ENCODE results near the gene UBAC2. TPM values are rescaled to one million over a fixed set of nuclear protein-coding genes. Genes with fewer than 3 reads are reported as not detected.
A peak's percentile ranks its signal among the peaks of the same experiment; 100 is the strongest.

UBAC2 gene
- total and polyA plus RNA-seq, 10 donors, result 49.3 to 82.1 (median 66.2) TPM

- Histone ChIP-seq H3K36me3 (no peaks in the 10 kb centered on the region), H3K27me3 (replicated peaks in 1 of 7) (no peaks in the 10 kb centered on the region), H3K9me3 (no peaks in the 10 kb centered on the region), H3K4me1 (no peaks in the 10 kb centered on the region), H3K27ac (no peak overlapping the region), H3K4me3 (no peak overlapping the region)
- WGBS, 5 donors, result 87 to 94% (median 88%) methylated on average over 8 of the region's 8 CpGs
- DNase-seq, result no peak
- TF ChIP-seq POLR2A (IDR thresholded peaks at IDR 0.05) (no peak), POLR2AphosphoS5 (IDR thresholded peaks at IDR 0.05) (no peak)
- TF ChIP-seq, protein P1, sequence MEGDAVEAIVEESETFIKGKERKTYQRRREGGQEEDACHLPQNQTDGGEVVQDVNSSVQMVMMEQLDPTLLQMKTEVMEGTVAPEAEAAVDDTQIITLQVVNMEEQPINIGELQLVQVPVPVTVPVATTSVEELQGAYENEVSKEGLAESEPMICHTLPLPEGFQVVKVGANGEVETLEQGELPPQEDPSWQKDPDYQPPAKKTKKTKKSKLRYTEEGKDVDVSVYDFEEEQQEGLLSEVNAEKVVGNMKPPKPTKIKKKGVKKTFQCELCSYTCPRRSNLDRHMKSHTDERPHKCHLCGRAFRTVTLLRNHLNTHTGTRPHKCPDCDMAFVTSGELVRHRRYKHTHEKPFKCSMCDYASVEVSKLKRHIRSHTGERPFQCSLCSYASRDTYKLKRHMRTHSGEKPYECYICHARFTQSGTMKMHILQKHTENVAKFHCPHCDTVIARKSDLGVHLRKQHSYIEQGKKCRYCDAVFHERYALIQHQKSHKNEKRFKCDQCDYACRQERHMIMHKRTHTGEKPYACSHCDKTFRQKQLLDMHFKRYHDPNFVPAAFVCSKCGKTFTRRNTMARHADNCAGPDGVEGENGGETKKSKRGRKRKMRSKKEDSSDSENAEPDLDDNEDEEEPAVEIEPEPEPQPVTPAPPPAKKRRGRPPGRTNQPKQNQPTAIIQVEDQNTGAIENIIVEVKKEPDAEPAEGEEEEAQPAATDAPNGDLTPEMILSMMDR (IDR thresholded peaks at IDR 0.05 in 8 of 11, conservative IDR thresholded peaks at IDR 0.05 in 3 of 11), result no peak
- intact Hi-C loops (cut with DNase I; ENCODE audit: low total_unique reads), result no loop called here
These were observed 198.9 kb downstream of the UBAC2 start for GRCh38 chr13:99399623-99399974.

- intact Hi-C loops (cut with DNase I; ENCODE audit: low total_unique reads), result no loop called here
- Histone ChIP-seq H3K27me3 (replicated peaks in 1 of 7) (no peaks in the 10 kb centered on the region), H3K27ac (no peak overlapping the region), H3K9me3 (no peaks in the 10 kb centered on the region), H3K4me3 (no peak overlapping the region), H3K4me1 (peaks cover 0 to 24% (median 10%) of the 10 kb centered on the region in 6 donors), H3K36me3 (no peaks in the 10 kb centered on the region)
- TF ChIP-seq, protein P1 (IDR thresholded peaks at IDR 0.05 in 8 of 11, conservative IDR thresholded peaks at IDR 0.05 in 3 of 11), result no peak
- TF ChIP-seq POLR2A (IDR thresholded peaks at IDR 0.05) (no peak), POLR2AphosphoS5 (IDR thresholded peaks at IDR 0.05) (no peak)
- DNase-seq, result no peak
- 70 to 89% (median 84%) methylated on average over 5 of the region's 5 CpGs for WGBS, 5 donors
These were observed 202.9 kb downstream of the UBAC2 start for GRCh38 chr13:99403458-99403971.

GRCh38 chr13:99404005-99404755 lies 203.5 kb downstream of the UBAC2 start:
- TF ChIP-seq POLR2AphosphoS5 (IDR thresholded peaks at IDR 0.05), result no peak
- TF ChIP-seq POLR2A (IDR thresholded peaks at IDR 0.05), result no peak
- TF ChIP-seq, protein P1 (IDR thresholded peaks at IDR 0.05 in 8 of 11, conservative IDR thresholded peaks at IDR 0.05 in 3 of 11), result no peak
- peak; percentile 11 for DNase-seq

GRCh38 chr13:99405966-99406365 lies 205.3 kb downstream of the UBAC2 start:
- DNase-seq, result no peak
- no peaks in the 10 kb centered on the region for H3K27me3 ChIP-seq (replicated peaks in 1 of 7)
- 85 to 93% (median 87%) methylated on average over 15 of the region's 15 CpGs for WGBS, 5 donors
- H3K9me3 ChIP-seq, result no peaks in the 10 kb centered on the region
- H3K4me1 ChIP-seq, result peaks cover 0 to 28% (median 10%) of the 10 kb centered on the region in 6 donors
- peak overlapping the region in 4 of 8 donors; percentile 38 to 71 (median 60) for H3K27ac ChIP-seq
- no peaks in the 10 kb centered on the region for H3K36me3 ChIP-seq
- TF ChIP-seq POLR2A (IDR thresholded peaks at IDR 0.05), result no peak
- TF ChIP-seq, protein P1 (IDR thresholded peaks at IDR 0.05 in 8 of 11, conservative IDR thresholded peaks at IDR 0.05 in 3 of 11), result no peak
- no peak for TF ChIP-seq POLR2AphosphoS5 (IDR thresholded peaks at IDR 0.05)
- no peak overlapping the region for H3K4me3 ChIP-seq
- intact Hi-C loops (cut with DNase I; ENCODE audit: low total_unique reads), result no loop called here

More at GRCh38 chr13:99404005-99404755, 203.5 kb downstream of the UBAC2 start:
- intact Hi-C loops (cut with DNase I; ENCODE audit: low total_unique reads), result no loop called here
- no peaks in the 10 kb centered on the region for H3K36me3 ChIP-seq
- peaks cover 0 to 24% (median 10%) of the 10 kb centered on the region in 6 donors for H3K4me1 ChIP-seq
- H3K27ac ChIP-seq, result no peak overlapping the region
- no peaks in the 10 kb centered on the region for H3K9me3 ChIP-seq
- WGBS, 5 donors, result 80 to 87% (median 85%) methylated on average over 24 of the region's 24 CpGs
- no peaks in the 10 kb centered on the region for H3K27me3 ChIP-seq (replicated peaks in 1 of 7)
- no peak overlapping the region for H3K4me3 ChIP-seq

Measured in spleen (tissue), 11 donors.